K562 (cell line): ENCODE data around the gene EPN3. TPM values are rescaled to one million over a fixed set of nuclear protein-coding genes. Genes with fewer than 3 reads are reported as not detected.
A peak's percentile ranks its signal among the peaks of the same experiment; 100 is the strongest.

Experiments used
- ATAC-seq: fragments of 200-7000 bp; cut with Tn5 transposase; 3 replicates; pipeline ENCODE4 v1.9.1; 2020; ENCODE audit warnings: moderate library complexity
- BruUV-seq: library from RNA; stranded (reverse); fragments of 400-500 nt; replicated peaks from 2 replicates; lab custom pipeline; 2021; lab: Mats Ljungman, UMichigan
- CTCF ChIA-PET: fragments of 300-600 bp; formaldehyde crosslinking; extraction: SDS; loops from one replicate; lab custom pipeline; 2021; ENCODE audit warnings: low intra/inter-chr PET ratio; lab: Yijun Ruan, JAX
- POLR2A ChIA-PET: fragments of 300-600, 350-650 bp; sonication (Branson Sonifier 250); formaldehyde crosslinking; extraction: SDS; loops from one replicate; lab custom pipeline; 2021; ENCODE audit warnings: antibody characterized with exemption, inconsistent platforms; lab: Yijun Ruan, JAX
- DNase-seq, 4 experiments: peaks; one replicate each; pipeline versions ENCODE4 v3.0.0 to v3.0.0-alpha.2; 2011 to 2018; ENCODE audit warnings: low spot score in 3 of 4, mixed read lengths in 3 of 4; ENCODE audit errors: extremely low read depth in 1 of 4
- FAIRE-seq: peaks from 2 replicates; lab custom pipeline; 2011; peaks lifted over from hg19 to GRCh38; lab: Jason Lieb, UNC
- H2AFZ ChIP-seq: 2 replicates; pipeline ENCODE4 v1.6.0; 2011; ENCODE audit warnings: low read depth, low read length, control low read depth, inconsistent platforms
- H3K27ac ChIP-seq: fragments of 200-600 bp; 3 replicates; pipeline ENCODE4 v1.8.0; 2011; ENCODE audit warnings: low read depth, mild to moderate bottlenecking, control low read depth, inconsistent platforms, low read length, moderate library complexity, mixed read lengths; ENCODE audit errors: extremely low read depth
- H3K27me3 ChIP-seq, 2 experiments: fragments of 300-600 bp in 1 of 2; 2 replicates in 1 of 2; 3 replicates in 1 of 2; pipeline versions ENCODE4 v1.6.0 to v1.8.0; 2011; ENCODE audit warnings: inconsistent platforms in 2 of 2, low read length in 2 of 2, mild to moderate bottlenecking in 1 of 2, mixed read lengths in 1 of 2, moderate library complexity in 1 of 2; ENCODE audit not compliant: control insufficient read depth in 2 of 2, insufficient read depth in 2 of 2
- H3K36me3 ChIP-seq: fragments of 300-600 bp; 3 replicates; pipeline ENCODE4 v1.8.0; 2011; ENCODE audit warnings: mild to moderate bottlenecking, low read length, inconsistent platforms; ENCODE audit not compliant: control insufficient read depth, insufficient read depth
- H3K4me1 ChIP-seq, 2 experiments: fragments of 200-600 bp in 1 of 2; replicated peaks in 1 of 2; 2 replicates in 1 of 2; 3 replicates in 1 of 2; pipeline versions ENCODE4 v1.5.1 to v1.8.0; 2011; ENCODE audit warnings: inconsistent platforms in 2 of 2, low read length in 2 of 2, mild to moderate bottlenecking in 1 of 2, mixed read lengths in 1 of 2, moderate library complexity in 1 of 2; ENCODE audit not compliant: control insufficient read depth in 2 of 2, insufficient read depth in 2 of 2
- H3K4me2 ChIP-seq: 2 replicates; pipeline ENCODE4 v1.6.1; 2011; ENCODE audit warnings: low read length, control low read depth, inconsistent platforms, mixed read lengths; ENCODE audit not compliant: insufficient read depth
- H3K4me3 ChIP-seq: fragments of 200-600 bp; sonication (generic), shearing (Covaris generic); 2 replicates; pipeline ENCODE4 v1.5.1; 2016; ENCODE audit warnings: control low read depth, inconsistent platforms
- H3K79me2 ChIP-seq: fragments of 200-600 bp; 3 replicates; pipeline ENCODE4 v1.8.0; 2011; ENCODE audit warnings: low read length, inconsistent platforms; ENCODE audit not compliant: control insufficient read depth, insufficient read depth
- H3K9ac ChIP-seq, 2 experiments: 2 replicates each; pipeline versions ENCODE4 v1.6.0 to v1.6.1; 2011; ENCODE audit warnings: low read depth in 2 of 2, low read length in 2 of 2, control low read depth in 1 of 2, inconsistent platforms in 1 of 2, mild to moderate bottlenecking in 1 of 2, mixed read lengths in 1 of 2; ENCODE audit not compliant: insufficient read depth in 1 of 2
- H3K9me1 ChIP-seq: one replicate; pipeline ENCODE4 v1.6.0; 2011; ENCODE audit warnings: inconsistent platforms, mild to moderate bottlenecking, low read length, moderate library complexity; ENCODE audit not compliant: control insufficient read depth, insufficient read depth
- H3K9me3 ChIP-seq: replicated peaks from 2 replicates; pipeline ENCODE4 v1.5.1; 2011; ENCODE audit warnings: low read depth, low read length, inconsistent platforms; ENCODE audit not compliant: control insufficient read depth, insufficient read depth
- H4K20me1 ChIP-seq: replicated peaks from 2 replicates; pipeline ENCODE4 v1.6.1; 2011; ENCODE audit warnings: low read length, inconsistent platforms, mixed read lengths; ENCODE audit not compliant: control insufficient read depth, insufficient read depth
- RBM25 ChIP-seq: fragments of 200-400 bp; formaldehyde crosslinking; IDR thresholded peaks from 2 replicates; pipeline ENCODE4 v1.6.1; 2018; ENCODE audit warnings: low read length, low read depth, moderate library complexity; ENCODE audit not compliant: severe bottlenecking
- SRF ChIP-seq, 2 experiments: fragments of 250-450, 450-650 bp in 1 of 2; sonication (Bioruptor Pico) in 1 of 2; sonication (generic) in 1 of 2; formaldehyde crosslinking; IDR thresholded peaks; 2 replicates each; pipeline versions ENCODE4 v1.5.0 to v1.5.1; 2020 to 2022; ENCODE audit warnings: mild to moderate bottlenecking in 1 of 2, missing genetic modification reagents in 1 of 2
- ZBTB33 ChIP-seq: sonication (generic); formaldehyde crosslinking; IDR thresholded peaks from 2 replicates; pipeline ENCODE4 v1.8.1; 2023; ENCODE audit warnings: mild to moderate bottlenecking, missing genetic modification reagents
- WGBS: fragments of 100-300 bp; shearing (Covaris generic); methylation state at CpG from one replicate; pipeline ENCODE4 v1.1.6; 2016; ENCODE audit warnings: low coverage, mixed read lengths; ENCODE audit not compliant: insufficient coverage; ENCODE audit errors: missing lambda C conversion rate; 5-methylcytosine and 5-hydroxymethylcytosine counted together
- in situ Hi-C: fragments of 300-500 bp; cut with MboI; formaldehyde crosslinking; loops from 4 replicates; pipeline ENCODE4 v1.15.0; 2018; ENCODE audit warnings: inconsistent platforms, mixed read lengths
- intact Hi-C: fragments of 100-400 bp; cut with micrococcal nuclease; formaldehyde crosslinking; loops from 2 replicates; pipeline ENCODE4 v1.14.2; 2022
- polyA plus RNA-seq, 8 experiments: library from polyadenylated mRNA; depleted of rRNA in 4 of 8; stranded (reverse) in 5 of 8; unstranded in 3 of 8; fragments of >200 nt; fragmentation: Nextera tagmentation in 2 of 8; fragmentation: Illumina TruSeq in 1 of 8; extraction: Ambion mirVana in 2 of 8; extraction: Trizol in 1 of 8; gene quantifications; 2 replicates each; pipeline versions ENCODE4 v1.2.1 to v1.2.3, GENCODE V29; 2011 to 2014; ENCODE audit warnings: inconsistent platforms in 1 of 8, missing spikeins in 1 of 8
- total RNA-seq, 7 experiments: library from RNA; depleted of rRNA in 6 of 7; stranded (reverse); fragments of >200 nt in 6 of 7; fragmentation: Illumina TruSeq in 2 of 7; extraction: Trizol in 2 of 7; gene quantifications; 2 replicates each; pipeline versions ENCODE4 v1.2.1 to v1.2.3, GENCODE V29; 2011 to 2021; ENCODE audit warnings: low replicate concordance in 1 of 7

Gene EPN3
- total and polyA plus RNA-seq, 9 of the 15 experiments (the other 6 are each of a cell fraction or from before 2014, with no cell fraction given) = 0.16 TPM; not detected in 8

- H3K4me2 ChIP-seq = no peak overlapping the region
- H3K4me3 ChIP-seq = no peak overlapping the region
- no TSS peak for BruUV-seq
- no peaks in the 10 kb centered on the region for H3K79me2 ChIP-seq
- ATAC-seq (no peak), FAIRE-seq (no peak)
- H3K9me3 ChIP-seq = no peaks in the 10 kb centered on the region
- POLR2A ChIA-PET = interaction anchor here (1.0 kb wide), 1 partner anchor 10 kb away, joined by 3 read pairs; no protein-coding TSS in a partner anchor
- no peaks in the 10 kb centered on the region for H3K9me1 ChIP-seq
- peaks cover 11 to 49% of the 10 kb centered on the region in 2 experiments; a peak in 4 of 5 replicates for H3K27me3 ChIP-seq
- intact Hi-C loops = no loop called here
- no peaks in the 10 kb centered on the region for H3K36me3 ChIP-seq
- peaks cover 0 to 58% of the 10 kb centered on the region in 2 experiments; a peak in 3 of 5 replicates for H3K4me1 ChIP-seq
- CTCF ChIA-PET = no interaction called here
- no peak overlapping the region for H2AFZ ChIP-seq
- H4K20me1 ChIP-seq = peaks cover 13% of the 10 kb centered on the region; the same call in 1 of the 2 replicates
- H3K27ac ChIP-seq = no peak overlapping the region
- peak overlapping the region in 1 of 2 experiments; percentile 19; a peak in 1 of 4 replicates for H3K9ac ChIP-seq
- TF ChIP-seq ZBTB33 (CRISPR knock-in tag) (peak; percentile 69), SRF (CRISPR knock-in tag; IDR thresholded peaks at IDR 0.05) (no peak), RBM25 (peak; percentile 73)
- TF ChIP-seq, all 486 proteins: peak for 2
- in situ Hi-C loops = no loop called here
- DNase-seq = no peak
- WGBS = 45% methylated on average over 42 of the region's 45 CpGs
Measured at GRCh38 chr17:50536683-50537646, 4.4 kb downstream of the EPN3 start.
